Activated CD8-positive, alpha-beta memory T cell treated with anti-CD3 and anti-CD28 coated beads, Interleukin-2, amount 50 U/mL, for 1 hour (primary cell): ENCODE results near the gene SKOR1.

Source experiments
- DNase-seq: peaks from one replicate; pipeline ENCODE4 v3.0.0-alpha.2; 2020; ENCODE audit errors: extremely low read depth

SKOR1 gene

GRCh38 chr15:67824976-67825880 lies at the start of gene SKOR1:
TSS of gene SKOR1 (plus strand) at chr15:67825509. CDS start at chr15:67825603, 94 bp downstream.
- no peak for DNase-seq

- no peak for DNase-seq
Observed at GRCh38 chr15:67775998-67776397, 49.3 kb upstream of the SKOR1 start.

GRCh38 chr15:67776600-67776999 lies 48.7 kb upstream of the SKOR1 start:
- DNase-seq: no peak

GRCh38 chr15:67777071-67777470 lies 48.2 kb upstream of the SKOR1 start:
- no peak for DNase-seq

- DNase-seq: no peak
Observed at GRCh38 chr15:67777773-67778172, 47.5 kb upstream of the SKOR1 start.

GRCh38 chr15:67778968-67779548 lies 46.3 kb upstream of the SKOR1 start:
- no peak for DNase-seq

GRCh38 chr15:67779549-67780111 lies 45.7 kb upstream of the SKOR1 start:
- DNase-seq: no peak

GRCh38 chr15:67781061-67781460 lies 44.2 kb upstream of the SKOR1 start:
- DNase-seq: no peak

- DNase-seq: no peak
Observed at GRCh38 chr15:67781907-67782690, 43.2 kb upstream of the SKOR1 start.

GRCh38 chr15:67782691-67782991 lies 42.7 kb upstream of the SKOR1 start:
- DNase-seq: no peak

- DNase-seq: peak; percentile 14
Observed at GRCh38 chr15:67783303-67783702, 42.0 kb upstream of the SKOR1 start.

- DNase-seq: no peak
Observed at GRCh38 chr15:67784090-67784781, 41.1 kb upstream of the SKOR1 start.

- DNase-seq: no peak
Observed at GRCh38 chr15:67784856-67785430, 40.4 kb upstream of the SKOR1 start.

- DNase-seq: no peak
Observed at GRCh38 chr15:67785431-67785830, 39.9 kb upstream of the SKOR1 start.

- DNase-seq: no peak
Observed at GRCh38 chr15:67786646-67787045, 38.7 kb upstream of the SKOR1 start.

GRCh38 chr15:67788986-67789385 lies 36.3 kb upstream of the SKOR1 start:
- DNase-seq: no peak

GRCh38 chr15:67790610-67791319 lies 34.5 kb upstream of the SKOR1 start:
- DNase-seq: no peak

- DNase-seq: no peak
Observed at GRCh38 chr15:67792250-67792942, 32.9 kb upstream of the SKOR1 start.

GRCh38 chr15:67794832-67795574 lies 30.3 kb upstream of the SKOR1 start:
- no peak for DNase-seq
